GM23338 (cell line): Measurements from ENCODE around the gene TMEM174. TPM values are rescaled to one million over a fixed set of nuclear protein-coding genes. Genes with fewer than 3 reads are reported as not detected.
A peak's percentile ranks its signal among the peaks of the same experiment; 100 is the strongest.

Experiments
- ATAC-seq: fragments of 200-7000 bp; cut with Tn5 transposase; 3 replicates; pipeline ENCODE4 v1.9.1; 2020
- DNase-seq: peaks from one replicate; pipeline ENCODE4 v3.0.0-alpha.2; 2015; ENCODE audit warnings: low spot score
- H2AFZ ChIP-seq: fragments of 200-600 bp; sonication (generic); 2 replicates; pipeline ENCODE4 v1.8.0; 2016; ENCODE audit warnings: antibody characterized with exemption, mild to moderate bottlenecking, moderate library complexity
- H3F3A ChIP-seq: fragments of 200-600 bp; sonication (generic); replicated peaks from 2 replicates; pipeline ENCODE4 v1.8.0; 2017; ENCODE audit warnings: antibody characterized with exemption, mixed run types, low read depth
- H3K27ac ChIP-seq: fragments of 200-600 bp; sonication (generic); 2 replicates; pipeline ENCODE4 v1.6.1; 2016; ENCODE audit warnings: low read depth
- H3K27me3 ChIP-seq: fragments of 200-600 bp; sonication (generic); 2 replicates; pipeline ENCODE4 v1.8.0; 2016; ENCODE audit warnings: mild to moderate bottlenecking, mixed run types, moderate library complexity; ENCODE audit not compliant: insufficient read depth
- H3K36me3 ChIP-seq: fragments of 200-600 bp; sonication (generic); 2 replicates; pipeline ENCODE4 v1.8.0; 2016; ENCODE audit warnings: mild to moderate bottlenecking; ENCODE audit not compliant: insufficient read depth
- H3K4me1 ChIP-seq: fragments of 200-600 bp; sonication (generic); 2 replicates; pipeline ENCODE4 v1.8.0; 2016; ENCODE audit warnings: mild to moderate bottlenecking, moderate library complexity; ENCODE audit not compliant: insufficient read depth
- H3K4me2 ChIP-seq: fragments of 200-600 bp; sonication (generic); 2 replicates; pipeline ENCODE4 v1.7.1; 2017; ENCODE audit warnings: mixed run types
- H3K4me3 ChIP-seq: fragments of 200-600 bp; sonication (generic); 2 replicates; pipeline ENCODE4 v1.6.1; 2016; ENCODE audit warnings: mixed run types
- H3K79me2 ChIP-seq: fragments of 200-600 bp; sonication (generic); replicated peaks from 2 replicates; pipeline ENCODE4 v1.8.0; 2017; ENCODE audit warnings: mild to moderate bottlenecking; ENCODE audit not compliant: insufficient read depth
- H3K9me2 ChIP-seq: fragments of 200-600 bp; sonication (generic); 2 replicates; pipeline ENCODE4 v1.8.0; 2017; ENCODE audit not compliant: insufficient read depth
- H4K20me1 ChIP-seq: fragments of 200-600 bp; sonication (generic); replicated peaks from 2 replicates; pipeline ENCODE4 v1.8.0; 2017; ENCODE audit warnings: mild to moderate bottlenecking; ENCODE audit not compliant: insufficient read depth
- H3K27ac Mint-ChIP-seq: 2 replicates; pipeline ENCODE4 v1.8.0; 2020; ENCODE audit warnings: inconsistent platforms, mild to moderate bottlenecking, moderate library complexity, mixed read lengths
- H3K27me3 Mint-ChIP-seq: 3 replicates; pipeline ENCODE4 v1.8.0; 2022; ENCODE audit warnings: low read depth, mild to moderate bottlenecking, moderate library complexity, mixed read lengths, inconsistent platforms; ENCODE audit not compliant: insufficient read depth, poor library complexity
- H3K36me3 Mint-ChIP-seq: 3 replicates; pipeline ENCODE4 v1.8.0; 2021; ENCODE audit warnings: low read depth, mild to moderate bottlenecking, inconsistent platforms, moderate library complexity, mixed read lengths
- H3K4me1 Mint-ChIP-seq: 3 replicates; pipeline ENCODE4 v1.8.0; 2020; ENCODE audit warnings: mild to moderate bottlenecking, inconsistent platforms, mixed read lengths
- H3K4me3 Mint-ChIP-seq: 3 replicates; pipeline ENCODE4 v1.8.0; 2021; ENCODE audit warnings: moderate library complexity, mild to moderate bottlenecking, inconsistent platforms, mixed read lengths
- H3K9me3 Mint-ChIP-seq: 3 replicates; pipeline ENCODE4 v1.8.0; 2020; ENCODE audit warnings: moderate library complexity, mild to moderate bottlenecking, inconsistent platforms, mixed read lengths
- CTCF ChIP-seq, 2 experiments: fragments of 200-600 bp in 1 of 2; sonication (generic) in 1 of 2; conservative IDR thresholded peaks; 2 replicates each; pipeline versions ENCODE4 v1.5.1 to v1.6.1; 2016 to 2017; ENCODE audit warnings: antibody characterized with exemption in 2 of 2, low read depth in 2 of 2, mild to moderate bottlenecking in 2 of 2, moderate library complexity in 1 of 2
- ETS1 ChIP-seq: IDR thresholded peaks from 2 replicates; pipeline ENCODE4 v1.6.1; 2016; ENCODE audit warnings: antibody characterized with exemption
- EZH2 ChIP-seq: fragments of 200-600 bp; sonication (generic); IDR thresholded peaks from one replicate; pipeline ENCODE4 v1.8.0; 2017; ENCODE audit warnings: antibody characterized with exemption, mild to moderate bottlenecking, low read depth; ENCODE audit not compliant: unreplicated experiment
- EZH2phosphoT487 ChIP-seq: fragments of 200-600 bp; sonication (generic); IDR thresholded peaks from one replicate; pipeline ENCODE4 v1.8.1; 2018; ENCODE audit warnings: antibody characterized with exemption; ENCODE audit not compliant: unreplicated experiment
- JUNB ChIP-seq: IDR thresholded peaks from one replicate; pipeline ENCODE4 v1.6.1; 2016; ENCODE audit warnings: antibody characterized with exemption; ENCODE audit not compliant: unreplicated experiment
- POLR2AphosphoS5 ChIP-seq: IDR thresholded peaks from 2 replicates; pipeline ENCODE4 v1.6.1; 2016; ENCODE audit warnings: antibody characterized with exemption, low read depth
- ZNF462 ChIP-seq: fragments of 250-450 bp; sonication (Bioruptor Pico); IDR thresholded peaks from 2 replicates; pipeline ENCODE4 v1.5.0; 2020; ENCODE audit warnings: mild to moderate bottlenecking, moderate library complexity
- polyA plus RNA-seq: library from polyadenylated mRNA; unstranded; fragments of >200 nt; fragmentation: Nextera tagmentation; extraction: Ambion mirVana; gene quantifications from 2 replicates; pipeline ENCODE4 v1.2.1, GENCODE V29; 2016
- total RNA-seq: library from RNA; depleted of rRNA; stranded (reverse); fragments of >200 nt; shearing (Covaris generic); gene quantifications from 2 replicates; pipeline ENCODE4 v1.2.3, GENCODE V29; 2014

The TMEM174 gene
- total and polyA plus RNA-seq, 2 experiments from 2014 or later, result not detected

- no peaks in the 10 kb centered on the region for H3K9me2 ChIP-seq
- H3K27me3 Mint-ChIP-seq, result peaks cover 8% of the 10 kb centered on the region
- H3K4me3 Mint-ChIP-seq, result no peak overlapping the region
- H3K4me3 ChIP-seq, result no peak overlapping the region
- no peak overlapping the region for H3K27ac ChIP-seq
- TF ChIP-seq EZH2phosphoT487 (no peak), CTCF (conservative IDR thresholded peaks at IDR 0.05; ENCODE audit: low read depth in 2 of 2) (peak; percentile 43 to 63)
- H3K27ac Mint-ChIP-seq, result no peak overlapping the region
- H3K27me3 ChIP-seq, result no peaks in the 10 kb centered on the region
- H4K20me1 ChIP-seq, result no peaks in the 10 kb centered on the region
- H3K9me3 Mint-ChIP-seq, result no peaks in the 10 kb centered on the region
- 0 out of 2 replicates have a peak overlapping the region, but pooled peaks have one; percentile 18 for H2AFZ ChIP-seq
- H3F3A ChIP-seq, result no peaks in the 10 kb centered on the region
- no peaks in the 10 kb centered on the region for H3K36me3 ChIP-seq
- DNase-seq (peak; percentile 56), ATAC-seq (peak; percentile 89)
- H3K4me1 ChIP-seq, result no peaks in the 10 kb centered on the region
- H3K36me3 Mint-ChIP-seq, result no peaks in the 10 kb centered on the region
- H3K4me1 Mint-ChIP-seq, result peaks cover 8% of the 10 kb centered on the region
- H3K79me2 ChIP-seq, result no peaks in the 10 kb centered on the region
- H3K4me2 ChIP-seq, result no peak overlapping the region
Measured at GRCh38 chr5:73152411-73153388, 20.3 kb upstream of the TMEM174 start.

GRCh38 chr5:73153513-73153912, 19.5 kb upstream of the TMEM174 start:
- no peaks in the 10 kb centered on the region for H3K79me2 ChIP-seq
- no peak overlapping the region for H3K27ac ChIP-seq
- Mint-ChIP-seq H3K4me3 (no peak overlapping the region), H3K27ac (no peak overlapping the region), H3K36me3 (no peaks in the 10 kb centered on the region), H3K27me3 (peaks cover 8% of the 10 kb centered on the region), H3K4me1 (peaks cover 8% of the 10 kb centered on the region), H3K9me3 (no peaks in the 10 kb centered on the region)
- DNase-seq (no peak), ATAC-seq (no peak)
- no peaks in the 10 kb centered on the region for H3K4me1 ChIP-seq
- no peaks in the 10 kb centered on the region for H3F3A ChIP-seq
- no peak overlapping the region for H3K4me2 ChIP-seq
- no peak for TF ChIP-seq ZNF462 (CRISPR knock-in tag)
- TF ChIP-seq JUNB, result no peak
- TF ChIP-seq EZH2phosphoT487, result no peak
- no peak for TF ChIP-seq ETS1
- TF ChIP-seq POLR2AphosphoS5, result no peak
- TF ChIP-seq EZH2, result no peak
- no peaks in the 10 kb centered on the region for H4K20me1 ChIP-seq
- no peaks in the 10 kb centered on the region for H3K27me3 ChIP-seq
- no peak overlapping the region for H2AFZ ChIP-seq
- H3K9me2 ChIP-seq, result no peaks in the 10 kb centered on the region
- H3K36me3 ChIP-seq, result no peaks in the 10 kb centered on the region
- H3K4me3 ChIP-seq, result no peak overlapping the region
